HepG2 (cell line): Measurements from ENCODE around the gene BRSK2. TPM values are rescaled to one million over a fixed set of nuclear protein-coding genes. Genes with fewer than 3 reads are reported as not detected.

ENCODE experiments used
- ATAC-seq: fragments of 200-7000 bp; cut with Tn5 transposase; 3 replicates; pipeline ENCODE4 v1.9.1; 2020; ENCODE audit warnings: mild to moderate bottlenecking, moderate library complexity
- BruUV-seq: library from RNA; stranded (reverse); fragments of 400-500 nt; replicated peaks from 2 replicates; lab custom pipeline; 2021; lab: Mats Ljungman, UMichigan
- CTCF ChIA-PET: fragments of 300-600 bp; formaldehyde crosslinking; extraction: SDS; loops from one replicate; lab custom pipeline; 2021; ENCODE audit warnings: low total read pairs, inconsistent platforms, low intra/inter-chr PET ratio; lab: Yijun Ruan, JAX
- POLR2A ChIA-PET: fragments of 350-600 bp; sonication (Branson Sonifier 250); formaldehyde crosslinking; loops from one replicate; lab custom pipeline; 2020; ENCODE audit warnings: antibody characterized with exemption, inconsistent platforms; lab: Yijun Ruan, JAX
- DNase-seq: peaks from one replicate; pipeline ENCODE4 v3.0.0-alpha.2; 2015; ENCODE audit warnings: low spot score
- FAIRE-seq: peaks from 3 replicates; lab custom pipeline; 2011; peaks lifted over from hg19 to GRCh38; lab: Jason Lieb, UNC
- H2AFZ ChIP-seq: one replicate; pipeline ENCODE4 v1.6.1; 2011; ENCODE audit warnings: low read length, inconsistent platforms
- H3K27ac ChIP-seq: fragments of 300-600 bp; 3 replicates; pipeline ENCODE4 v1.8.0; 2011; ENCODE audit warnings: mixed run types, mild to moderate bottlenecking, mixed read lengths, low read length, inconsistent platforms; ENCODE audit not compliant: insufficient read depth; ENCODE audit errors: extremely low read length
- H3K27me3 ChIP-seq, 2 experiments: fragments of 200-600 bp in 1 of 2; 2 replicates in 1 of 2; 3 replicates in 1 of 2; pipeline versions ENCODE4 v1.6.0 to v1.8.0; 2011; ENCODE audit warnings: low read length in 2 of 2, mild to moderate bottlenecking in 2 of 2, moderate library complexity in 2 of 2, inconsistent platforms in 1 of 2; ENCODE audit not compliant: insufficient read depth in 2 of 2, control insufficient read depth in 1 of 2
- H3K36me3 ChIP-seq, 2 experiments: fragments of 200-600 bp in 1 of 2; replicated peaks in 1 of 2; 2 replicates in 1 of 2; 3 replicates in 1 of 2; pipeline versions ENCODE4 v1.5.1 to v1.8.0; 2011; ENCODE audit warnings: low read length in 2 of 2, inconsistent platforms in 1 of 2; ENCODE audit not compliant: insufficient read depth in 2 of 2, control insufficient read depth in 1 of 2
- H3K4me1 ChIP-seq: 2 replicates; pipeline ENCODE4 v1.5.1; 2012; ENCODE audit warnings: low read length, inconsistent platforms; ENCODE audit not compliant: insufficient read depth
- H3K4me2 ChIP-seq: 2 replicates; pipeline ENCODE4 v1.6.0; 2011; ENCODE audit warnings: low read depth, low read length, inconsistent platforms
- H3K4me3 ChIP-seq, 3 experiments: fragments of 200-600 bp in 1 of 3; sonication (generic), shearing (Covaris generic) in 1 of 3; replicated peaks in 1 of 3; 2 replicates each; pipeline ENCODE4 v1.5.1; 2011 to 2016; ENCODE audit warnings: low read length in 3 of 3, inconsistent platforms in 2 of 3, low read depth in 2 of 3, mild to moderate bottlenecking in 2 of 3, control low read depth in 1 of 3, mixed read lengths in 1 of 3; ENCODE audit not compliant: insufficient read depth in 1 of 3
- H3K79me2 ChIP-seq: one replicate; pipeline ENCODE4 v1.6.1; 2011; ENCODE audit warnings: low read length, inconsistent platforms; ENCODE audit not compliant: insufficient read depth
- H3K9ac ChIP-seq: 2 replicates; pipeline ENCODE4 v1.6.0; 2011; ENCODE audit warnings: mild to moderate bottlenecking, low read depth, low read length, inconsistent platforms; ENCODE audit not compliant: insufficient read depth
- H3K9me3 ChIP-seq: 2 replicates; pipeline ENCODE4 v1.5.1; 2012; ENCODE audit warnings: mild to moderate bottlenecking, low read length
- H4K20me1 ChIP-seq: 2 replicates; pipeline ENCODE4 v1.6.0; 2011; ENCODE audit warnings: inconsistent platforms, mild to moderate bottlenecking, low read length, moderate library complexity; ENCODE audit not compliant: insufficient read depth
- AGO1 ChIP-seq: fragments of 200-400 bp; formaldehyde crosslinking; IDR thresholded peaks from 2 replicates; pipeline ENCODE4 v1.6.1; 2017; ENCODE audit warnings: mild to moderate bottlenecking, low read depth, low read length, moderate library complexity; ENCODE audit not compliant: poor library complexity, severe bottlenecking
- AKAP8 ChIP-seq: sonication (generic); formaldehyde crosslinking; IDR thresholded peaks from 2 replicates; pipeline ENCODE4 v1.5.1; 2020; ENCODE audit warnings: mild to moderate bottlenecking, missing genetic modification reagents
- BHLHE40 ChIP-seq: IDR thresholded peaks from 2 replicates; pipeline ENCODE4 v1.6.1; 2011; ENCODE audit warnings: low read length, improper control_type of control experiment
- BORCS8-MEF2B ChIP-seq: sonication (generic); formaldehyde crosslinking; IDR thresholded peaks from 2 replicates; pipeline ENCODE4 v1.8.0; 2022; ENCODE audit warnings: mild to moderate bottlenecking, missing genetic modification reagents
- GMEB2 ChIP-seq: IDR thresholded peaks from 2 replicates; pipeline ENCODE4 v1.6.1; 2016; ENCODE audit warnings: missing biosample characterization, missing genetic modification reagents, low read depth
- RBM39 ChIP-seq: fragments of 200-400 bp; formaldehyde crosslinking; IDR thresholded peaks from one replicate; pipeline ENCODE4 v1.6.1; 2018; ENCODE audit warnings: antibody characterized with exemption, mild to moderate bottlenecking, low read depth, low read length; ENCODE audit not compliant: poor library complexity, severe bottlenecking
- SATB2 ChIP-seq: sonication (generic); formaldehyde crosslinking; IDR thresholded peaks from 2 replicates; pipeline ENCODE4 v1.5.0; 2020; ENCODE audit warnings: missing genetic modification reagents
- SNRNP70 ChIP-seq: fragments of 200-400 bp; formaldehyde crosslinking; IDR thresholded peaks from 2 replicates; pipeline ENCODE4 v1.6.1; 2017; ENCODE audit warnings: mild to moderate bottlenecking, low read depth, low read length, moderate library complexity
- ZNF276 ChIP-seq: sonication (generic); formaldehyde crosslinking; IDR thresholded peaks from 2 replicates; pipeline ENCODE4 v1.4.0; 2020; ENCODE audit warnings: mild to moderate bottlenecking, low read depth, missing genetic modification reagents
- WGBS: methylation state at CpG from one replicate; pipeline ENCODE4 v1.1.6; 2017; ENCODE audit warnings: low lambda C conversion rate; 5-methylcytosine and 5-hydroxymethylcytosine counted together
- in situ Hi-C: cut with HindIII; loops from 2 replicates; pipeline ENCODE4 v1.10.0; 2017; ENCODE audit warnings: low pct_unique_long_range_greater_than_20kb; ENCODE audit not compliant: extremely low pct_ligation_motif_present
- intact Hi-C: fragments of 100-400 bp; cut with micrococcal nuclease; formaldehyde crosslinking; loops from one replicate; pipeline ENCODE4 v1.10.0; 2022; ENCODE audit not compliant: unreplicated experiment
- polyA plus RNA-seq, 8 experiments: library from polyadenylated mRNA; depleted of rRNA in 3 of 8; stranded (reverse) in 7 of 8; unstranded in 1 of 8; fragments of >200 nt; fragmentation: Illumina TruSeq in 4 of 8; extraction: Trizol in 4 of 8; gene quantifications; 2 replicates each; pipeline versions ENCODE4 v1.2.1 to v1.2.3, GENCODE V29; 2011 to 2016; ENCODE audit warnings: low read depth in 4 of 8, missing spikeins in 1 of 8, mixed read lengths in 1 of 8; ENCODE audit not compliant: insufficient read depth in 1 of 8
- total RNA-seq, 5 experiments: library from RNA; depleted of rRNA; stranded (reverse); fragments of >200 nt; fragmentation: Illumina TruSeq; extraction: Trizol; gene quantifications; 2 replicates each; pipeline ENCODE4 v1.2.3, GENCODE V29; 2016; ENCODE audit warnings: low read depth in 1 of 5
- TF ChIP-seq, protein P1 (sequence below): IDR thresholded peaks from 2 replicates; pipeline ENCODE4 v1.6.1; 2016

BRSK2 gene
- total and polyA plus RNA-seq, 2 of the 13 experiments (the other 11 are each of a cell fraction or from before 2014, with no cell fraction given) = 0.74 to 1.1 TPM

- Histone ChIP-seq H2AFZ (no peak overlapping the region), H3K9ac (no peak overlapping the region), H3K4me1 (no peaks in the 10 kb centered on the region), H4K20me1 (peaks cover 10% of the 10 kb centered on the region; the same call in 1 of the 2 replicates), H3K79me2 (no peaks in the 10 kb centered on the region), H3K4me3 (no peak overlapping the region)
- FAIRE-seq (no peak), ATAC-seq (no peak)
- intact Hi-C loops (no loop called here), in situ Hi-C loops (no loop called here)
- 89% methylated on average over 7 of the region's 11 CpGs for WGBS
- BruUV-seq = no TSS peak
- POLR2A ChIA-PET = no interaction called here
- CTCF ChIA-PET = no interaction called here
- TF ChIP-seq BORCS8-MEF2B (CRISPR knock-in tag) = no peak
- no peak for TF ChIP-seq BHLHE40
- TF ChIP-seq, all 625 proteins: peak for 0
- H3K4me2 ChIP-seq = no peak overlapping the region
- DNase-seq = no peak
- no peaks in the 10 kb centered on the region for H3K36me3 ChIP-seq
- H3K27me3 ChIP-seq = no peaks in the 10 kb centered on the region
- H3K9me3 ChIP-seq = no peaks in the 10 kb centered on the region
- H3K27ac ChIP-seq = no peak overlapping the region
These were observed 115.7 kb downstream of the BRSK2 start for GRCh38 chr11:1505480-1505879.

- H3K27ac ChIP-seq = no peak overlapping the region
- DNase-seq = no peak
- no TSS peak for BruUV-seq
- H3K4me2 ChIP-seq = no peak overlapping the region
- H3K4me3 ChIP-seq = no peak overlapping the region
- POLR2A ChIA-PET = no interaction called here
- WGBS = 93% methylated on average over 6 of the region's 9 CpGs
- CTCF ChIA-PET = no interaction called here
- H3K9ac ChIP-seq = no peak overlapping the region
- H4K20me1 ChIP-seq = peaks cover 20% of the 10 kb centered on the region; the same call in 1 of the 2 replicates
- no peak overlapping the region for H2AFZ ChIP-seq
- H3K27me3 ChIP-seq = no peaks in the 10 kb centered on the region
- in situ Hi-C loops = no loop called here
- intact Hi-C loops = no loop called here
- no peaks in the 10 kb centered on the region for H3K79me2 ChIP-seq
- H3K36me3 ChIP-seq = no peaks in the 10 kb centered on the region
- no peaks in the 10 kb centered on the region for H3K9me3 ChIP-seq
- no peak for FAIRE-seq
- H3K4me1 ChIP-seq = no peaks in the 10 kb centered on the region
- no peak for ATAC-seq
- TF ChIP-seq AGO1 (no peak), SNRNP70 (no peak), RBM39 (no peak), GMEB2 (CRISPR knock-in tag) (no peak), AKAP8 (CRISPR knock-in tag) (no peak), SATB2 (no peak), ZNF276 (no peak)
- TF ChIP-seq, protein P1, sequence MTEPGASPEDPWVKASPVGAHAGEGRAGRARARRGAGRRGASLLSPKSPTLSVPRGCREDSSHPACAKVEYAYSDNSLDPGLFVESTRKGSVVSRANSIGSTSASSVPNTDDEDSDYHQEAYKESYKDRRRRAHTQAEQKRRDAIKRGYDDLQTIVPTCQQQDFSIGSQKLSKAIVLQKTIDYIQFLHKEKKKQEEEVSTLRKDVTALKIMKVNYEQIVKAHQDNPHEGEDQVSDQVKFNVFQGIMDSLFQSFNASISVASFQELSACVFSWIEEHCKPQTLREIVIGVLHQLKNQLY (CRISPR knock-in tag) = no peak
These were observed 117.2 kb downstream of the BRSK2 start for GRCh38 chr11:1506981-1507380.
